Karpas-422 (cell line): ENCODE data around the gene EIF4B. TPM values are rescaled to one million over a fixed set of nuclear protein-coding genes. Genes with fewer than 3 reads are reported as not detected.

Experiments
- DNase-seq: peaks from one replicate; pipeline ENCODE4 v3.0.0-alpha.2; 2015
- H2AFZ ChIP-seq: fragments of 200-600 bp; sonication (generic); 2 replicates; pipeline ENCODE4 v1.6.1; 2014; ENCODE audit warnings: antibody characterized with exemption, low read length, mixed read lengths
- H3K27ac ChIP-seq: fragments of 200-600 bp; sonication (generic); 2 replicates; pipeline ENCODE4 v1.5.1; 2014; ENCODE audit warnings: mild to moderate bottlenecking, low read length, moderate library complexity
- H3K27me3 ChIP-seq: fragments of 200-600 bp; sonication (generic); 2 replicates; pipeline ENCODE4 v1.6.1; 2014; ENCODE audit warnings: low read length, mixed read lengths
- H3K36me3 ChIP-seq: fragments of 200-600 bp; sonication (generic); 2 replicates; pipeline ENCODE4 v1.6.1; 2014; ENCODE audit warnings: low read length, mixed read lengths; ENCODE audit not compliant: insufficient read depth
- H3K4me1 ChIP-seq: fragments of 200-600 bp; sonication (generic); 2 replicates; pipeline ENCODE4 v1.6.1; 2014; ENCODE audit warnings: mild to moderate bottlenecking, low read length, mixed read lengths
- H3K4me2 ChIP-seq: fragments of 200-600 bp; sonication (generic); 2 replicates; pipeline ENCODE4 v1.6.1; 2014; ENCODE audit warnings: low read length, low read depth, mild to moderate bottlenecking; ENCODE audit not compliant: poor library complexity, severe bottlenecking
- H3K4me3 ChIP-seq: fragments of 200-600 bp; sonication (generic); 2 replicates; pipeline ENCODE4 v1.5.1; 2014; ENCODE audit warnings: mild to moderate bottlenecking, antibody characterized with exemption, low read length, mixed read lengths
- H3K79me2 ChIP-seq: fragments of 200-600 bp; sonication (generic); 2 replicates; pipeline ENCODE4 v1.6.1; 2014; ENCODE audit warnings: mild to moderate bottlenecking, low read length, mixed read lengths
- H3K9ac ChIP-seq: fragments of 200-600 bp; sonication (generic); 2 replicates; pipeline ENCODE4 v1.6.0; 2014; ENCODE audit warnings: low read length
- H3K9me2 ChIP-seq: fragments of 200-600 bp; sonication (generic), shearing (Covaris generic); replicated peaks from 2 replicates; pipeline ENCODE4 v1.6.0; 2014; ENCODE audit warnings: mild to moderate bottlenecking, low read length, moderate library complexity; ENCODE audit not compliant: insufficient read depth
- H3K9me3 ChIP-seq: fragments of 300-700, 200-600 bp; sonication (generic); 2 replicates; pipeline ENCODE4 v1.6.1; 2014; ENCODE audit warnings: low read length, mixed read lengths
- H4K20me1 ChIP-seq: fragments of 200-600 bp; sonication (generic); 2 replicates; pipeline ENCODE4 v1.6.1; 2014; ENCODE audit warnings: mild to moderate bottlenecking, antibody characterized with exemption, low read length, low read depth; ENCODE audit not compliant: insufficient read depth
- total RNA-seq: library from RNA; depleted of rRNA; stranded (reverse); fragments of >200 nt; shearing (Covaris generic); gene quantifications from 2 replicates; pipeline ENCODE4 v1.2.3, GENCODE V29; 2014; ENCODE audit warnings: low replicate concordance

EIF4B gene
- total RNA-seq, 1 experiment from 2014 or later, result 549 TPM

DNA sequence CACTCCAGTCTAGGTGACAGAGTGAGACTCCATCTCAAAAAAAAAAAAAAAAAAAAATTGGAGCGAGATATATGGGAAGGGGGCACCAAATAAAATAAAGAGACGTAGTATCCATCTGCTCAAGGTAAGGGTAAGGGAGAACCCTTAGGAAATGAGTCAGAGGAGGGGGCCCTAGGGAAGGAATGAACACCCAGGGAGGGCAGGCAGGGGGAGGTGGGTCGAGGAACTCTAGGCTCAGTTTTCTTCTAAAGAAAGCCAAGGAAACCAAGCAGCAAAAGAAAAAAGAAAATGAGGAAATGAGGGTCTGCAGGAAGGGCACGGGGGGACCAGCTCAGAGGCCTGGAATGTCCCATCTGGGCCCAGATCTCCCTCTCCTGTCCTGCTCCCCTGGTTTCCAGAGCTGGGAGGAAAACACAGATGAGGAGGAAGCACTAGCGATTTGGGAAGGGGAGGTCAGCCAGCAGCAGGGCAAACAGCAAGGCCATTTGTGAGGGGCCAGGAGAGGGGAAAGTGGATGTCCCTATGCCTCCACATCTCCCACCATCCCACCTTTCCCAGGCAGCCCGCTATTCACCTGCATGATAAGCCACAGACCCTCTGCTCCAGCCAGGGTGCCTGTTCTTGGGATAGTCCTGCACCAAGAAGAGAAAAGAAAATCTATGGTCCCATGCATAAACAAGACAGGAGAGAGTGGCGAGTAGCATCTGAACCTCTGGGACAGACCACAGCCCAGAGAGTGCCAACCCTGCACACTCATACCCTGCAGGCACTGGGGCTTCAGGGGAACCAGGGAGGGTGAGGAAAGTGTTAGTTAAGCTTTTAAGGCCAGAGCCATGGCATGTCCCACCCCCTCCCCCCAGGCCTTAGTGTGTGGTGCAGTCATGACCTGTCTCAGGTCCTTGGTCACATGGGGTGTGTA is 61.1 kb downstream of the EIF4B start:
- H3K36me3 ChIP-seq, result no peaks in the 10 kb centered on the region
- H4K20me1 ChIP-seq, result no peaks in the 10 kb centered on the region; the same call in 1 of the 2 replicates

DNA sequence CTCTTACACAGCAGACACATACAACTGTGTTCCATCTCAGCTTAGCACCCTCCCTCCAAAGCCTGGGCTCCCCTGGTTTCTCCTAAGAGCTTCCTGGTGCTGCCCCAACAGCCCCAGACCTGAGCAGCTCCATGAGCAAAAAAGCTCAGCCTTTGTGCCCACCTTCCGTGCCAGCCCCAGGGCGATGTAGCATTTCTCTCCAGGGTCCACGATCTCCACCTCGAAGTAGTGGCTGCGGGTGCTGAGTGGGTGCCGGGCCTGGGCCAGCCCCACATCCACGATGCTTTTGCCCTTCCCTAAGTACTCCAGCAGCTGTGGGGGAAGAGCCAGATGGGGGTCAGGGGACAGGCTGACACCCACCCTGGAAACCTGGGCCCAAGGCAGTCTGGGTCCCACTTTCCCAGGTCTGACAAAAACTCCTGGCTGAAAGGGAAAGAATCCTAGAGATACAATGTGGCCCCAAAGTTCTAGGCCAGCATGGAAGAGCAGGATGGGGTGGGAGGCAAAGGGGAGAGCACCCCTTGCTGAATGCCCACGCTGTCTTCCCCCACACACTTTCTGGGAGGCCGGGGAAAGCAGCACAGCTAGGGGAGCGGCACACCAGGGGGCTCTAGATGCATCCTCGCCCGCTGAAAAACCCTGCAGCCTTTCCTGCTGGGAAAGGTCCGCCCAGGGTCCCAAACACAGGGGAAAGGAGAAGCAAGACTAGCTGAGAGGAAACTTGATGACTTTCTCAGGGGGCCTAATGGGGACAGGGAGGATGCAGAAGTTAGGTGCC is 61.9 kb downstream of the EIF4B start:
- Histone ChIP-seq H3K9me3 (no peaks in the 10 kb centered on the region), H3K36me3 (no peaks in the 10 kb centered on the region), H4K20me1 (no peaks in the 10 kb centered on the region; the same call in 1 of the 2 replicates), H3K9me2 (no peaks in the 10 kb centered on the region), H3K9ac (no peak overlapping the region), H2AFZ (no peak overlapping the region), H3K4me2 (no peak overlapping the region), H3K27ac (no peak overlapping the region), H3K27me3 (no peaks in the 10 kb centered on the region), H3K4me1 (peaks cover 7% of the 10 kb centered on the region), H3K4me3 (no peak overlapping the region), H3K79me2 (no peaks in the 10 kb centered on the region)
- no peak for DNase-seq

More for the DNA sequence above, 61.1 kb downstream of the EIF4B start:
- DNase-seq, result no peak
- Histone ChIP-seq H3K4me1 (peaks cover 7% of the 10 kb centered on the region), H3K79me2 (no peaks in the 10 kb centered on the region), H3K27ac (no peak overlapping the region), H3K9ac (no peak overlapping the region), H3K9me3 (no peaks in the 10 kb centered on the region), H3K9me2 (no peaks in the 10 kb centered on the region), H3K27me3 (no peaks in the 10 kb centered on the region), H3K4me3 (no peak overlapping the region), H3K4me2 (no peak overlapping the region), H2AFZ (no peak overlapping the region)

DNA sequence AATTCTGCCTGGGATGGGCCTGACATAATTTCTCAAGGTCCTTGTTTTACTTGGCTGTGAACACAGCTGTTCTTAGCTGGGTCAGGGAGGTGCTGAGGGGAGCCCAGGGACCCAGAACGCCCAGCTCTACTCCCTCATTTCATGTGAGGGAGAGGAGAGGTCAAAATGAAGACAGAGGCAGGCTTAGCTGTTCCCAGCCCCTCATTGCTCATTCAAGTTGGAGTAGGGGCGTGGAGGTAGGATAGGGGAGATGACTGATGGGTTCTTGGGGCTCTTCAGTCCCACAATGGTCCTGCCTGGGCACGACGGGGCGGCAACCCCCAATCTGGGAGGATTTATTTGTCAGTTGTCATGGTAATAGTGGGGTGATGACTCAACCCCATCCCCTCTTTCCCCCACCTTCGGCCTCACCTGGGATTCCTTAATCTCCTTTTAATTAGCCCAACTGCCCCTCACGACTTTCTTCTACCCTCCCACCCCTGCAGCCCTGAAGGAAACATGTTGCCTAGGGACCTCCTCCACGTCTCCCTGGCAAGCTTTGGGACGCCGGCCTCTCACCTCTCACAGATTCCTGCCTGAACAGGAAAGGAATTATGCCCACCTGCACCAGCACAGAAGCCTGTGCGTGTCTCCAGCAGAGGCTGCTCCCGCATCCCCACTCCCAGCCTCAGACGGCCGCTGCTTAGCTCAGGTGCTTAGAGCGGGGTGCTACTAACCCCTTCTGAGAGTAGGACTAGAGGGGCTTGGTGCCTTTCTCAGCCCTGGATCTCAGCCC is 62.7 kb downstream of the EIF4B start:
- Histone ChIP-seq H2AFZ (no peak overlapping the region), H3K4me2 (no peak overlapping the region), H3K27ac (no peak overlapping the region), H3K27me3 (no peaks in the 10 kb centered on the region), H3K79me2 (no peaks in the 10 kb centered on the region), H3K9me2 (no peaks in the 10 kb centered on the region), H3K36me3 (no peaks in the 10 kb centered on the region), H4K20me1 (no peaks in the 10 kb centered on the region; the same call in 1 of the 2 replicates), H3K9ac (no peak overlapping the region), H3K4me3 (no peak overlapping the region), H3K9me3 (no peaks in the 10 kb centered on the region), H3K4me1 (peaks cover 4% of the 10 kb centered on the region)
- DNase-seq, result no peak

DNA sequence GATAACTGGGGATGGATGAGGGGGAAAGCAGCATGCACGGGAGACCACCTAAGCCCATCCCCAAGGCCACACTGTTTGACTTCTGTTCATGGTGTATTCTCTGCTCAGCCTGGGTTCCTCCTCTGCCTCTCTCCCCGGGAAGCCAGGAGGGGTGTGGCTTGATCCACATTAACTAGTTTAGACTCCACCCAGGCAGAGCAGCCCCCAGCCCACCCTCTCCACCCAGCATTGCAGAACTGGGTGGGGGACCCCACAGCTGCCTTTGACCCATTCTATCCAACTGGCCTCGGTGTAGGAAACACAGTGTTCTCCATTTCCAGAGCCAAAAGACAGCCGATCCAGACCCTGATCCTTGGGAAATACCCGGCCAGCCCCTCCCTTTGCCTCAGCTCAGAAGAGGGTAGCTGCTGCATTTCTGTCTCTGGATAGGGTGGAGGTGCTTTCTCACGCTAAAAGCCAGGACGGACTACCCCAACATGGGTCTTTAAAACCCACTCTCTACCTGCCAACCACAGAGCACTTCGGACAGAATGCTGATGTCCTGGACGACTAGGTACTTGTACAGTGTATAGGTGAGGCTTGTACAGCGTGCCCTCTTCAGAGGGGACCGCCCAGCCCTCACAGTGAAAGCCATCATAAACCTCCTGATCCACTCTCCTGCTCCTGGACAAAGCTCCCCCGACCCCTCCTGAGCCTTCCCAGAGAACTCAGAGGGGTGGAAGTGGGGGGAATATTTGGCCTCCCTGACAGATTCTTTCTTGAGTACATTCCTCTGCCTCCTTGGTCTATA is 63.6 kb downstream of the EIF4B start:
- no peak overlapping the region for H3K4me3 ChIP-seq
- no peaks in the 10 kb centered on the region for H3K9me2 ChIP-seq
- DNase-seq, result no peak
- no peaks in the 10 kb centered on the region for H3K79me2 ChIP-seq
- no peak overlapping the region for H2AFZ ChIP-seq
- no peaks in the 10 kb centered on the region for H3K4me1 ChIP-seq
- H3K4me2 ChIP-seq, result no peak overlapping the region
- no peaks in the 10 kb centered on the region for H3K9me3 ChIP-seq
- no peak overlapping the region for H3K9ac ChIP-seq
- H3K27ac ChIP-seq, result no peak overlapping the region
- H3K36me3 ChIP-seq, result no peaks in the 10 kb centered on the region
- H4K20me1 ChIP-seq, result no peaks in the 10 kb centered on the region; the same call in 1 of the 2 replicates
- no peaks in the 10 kb centered on the region for H3K27me3 ChIP-seq

DNA sequence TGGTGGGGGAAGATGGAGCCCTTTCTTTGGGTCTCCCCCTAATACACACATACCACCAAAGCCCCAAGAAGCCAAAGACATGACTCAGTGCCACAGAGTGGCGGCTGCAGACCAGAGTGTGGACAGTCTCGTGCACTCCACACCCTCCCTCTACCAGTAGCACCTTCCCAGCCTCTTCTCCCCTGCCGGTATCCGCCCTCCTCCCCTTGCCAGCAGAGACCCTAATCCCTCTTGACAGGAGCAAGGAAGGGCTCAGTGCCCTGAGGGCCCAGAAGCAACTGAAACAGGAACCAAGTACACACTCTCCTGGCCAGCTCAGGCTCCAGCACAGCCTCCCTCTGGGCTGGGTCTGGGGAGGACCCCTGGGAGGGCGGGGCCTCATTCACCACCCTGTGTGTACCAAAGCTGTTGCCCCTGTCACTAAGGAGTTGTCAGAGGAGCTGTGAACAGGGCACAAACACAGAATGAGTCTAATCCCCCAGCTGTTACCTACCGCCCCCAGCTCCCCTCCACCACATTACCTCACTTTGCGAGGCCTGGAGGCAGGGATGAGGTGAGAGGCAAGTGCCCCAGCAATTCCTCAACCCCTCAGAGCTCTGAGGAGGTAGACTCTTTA is 64.7 kb downstream of the EIF4B start:
- no peaks in the 10 kb centered on the region for H4K20me1 ChIP-seq
- no peaks in the 10 kb centered on the region for H3K36me3 ChIP-seq
- DNase-seq, result no peak
- no peak overlapping the region for H2AFZ ChIP-seq
- no peaks in the 10 kb centered on the region for H3K27me3 ChIP-seq
- no peaks in the 10 kb centered on the region for H3K9me2 ChIP-seq
- H3K9ac ChIP-seq, result no peak overlapping the region
- no peak overlapping the region for H3K4me3 ChIP-seq
- no peak overlapping the region for H3K27ac ChIP-seq
- no peak overlapping the region for H3K4me2 ChIP-seq
- H3K79me2 ChIP-seq, result no peaks in the 10 kb centered on the region
- no peaks in the 10 kb centered on the region for H3K9me3 ChIP-seq
- H3K4me1 ChIP-seq, result no peaks in the 10 kb centered on the region

DNA sequence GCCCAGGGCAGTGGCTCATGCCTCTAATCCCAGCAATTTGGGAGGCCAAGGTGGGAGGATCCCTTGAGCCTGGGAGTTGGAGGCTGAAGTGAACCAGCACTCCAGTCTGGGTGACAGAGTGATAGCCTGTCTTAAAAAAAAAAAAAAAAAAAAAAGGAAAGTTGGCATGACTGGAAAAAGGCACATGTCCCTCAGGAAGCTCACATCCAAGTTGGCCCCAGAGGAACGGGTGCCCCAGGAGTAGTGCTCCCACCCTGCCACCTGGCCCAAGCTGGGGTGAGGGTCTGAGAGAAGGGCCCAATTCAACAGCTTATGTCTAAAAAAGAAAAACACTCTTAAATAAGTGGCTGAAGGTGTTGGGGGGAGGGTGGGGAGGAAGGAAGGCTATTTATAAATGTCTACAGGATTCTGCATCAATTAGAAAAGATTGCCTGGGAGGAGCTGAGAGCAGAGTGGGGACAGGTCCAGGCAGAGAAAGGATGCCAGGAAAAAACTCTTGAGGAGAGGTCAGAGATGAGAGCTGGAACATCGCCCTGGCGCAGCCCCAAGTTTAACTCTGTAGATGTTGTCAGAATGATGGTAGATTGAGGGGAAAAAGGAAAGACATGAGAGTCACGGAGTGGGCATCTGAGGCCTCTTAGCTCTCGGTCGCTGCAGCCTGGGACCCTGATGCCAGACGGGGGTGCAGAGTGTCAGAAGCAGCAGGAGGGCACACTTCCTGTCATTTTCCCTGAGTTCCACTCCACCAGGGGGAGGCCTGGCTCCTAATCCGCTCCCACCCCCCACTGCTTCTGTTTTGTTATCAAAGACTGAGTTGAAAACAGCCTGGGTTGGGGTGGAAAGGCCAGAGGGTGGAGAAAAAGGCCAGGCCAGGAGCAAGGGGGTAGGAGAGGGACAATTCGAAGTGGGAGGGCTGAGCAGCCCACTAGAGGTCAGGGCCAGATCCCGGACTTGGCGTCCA is 65.6 kb downstream of the EIF4B start:
- no peaks in the 10 kb centered on the region for H4K20me1 ChIP-seq
- no peaks in the 10 kb centered on the region for H3K27me3 ChIP-seq
- no peak overlapping the region for H3K27ac ChIP-seq
- H3K9ac ChIP-seq, result no peak overlapping the region
- no peak overlapping the region for H2AFZ ChIP-seq
- H3K4me1 ChIP-seq, result no peaks in the 10 kb centered on the region
- H3K36me3 ChIP-seq, result no peaks in the 10 kb centered on the region
- H3K4me3 ChIP-seq, result no peak overlapping the region
- no peaks in the 10 kb centered on the region for H3K9me3 ChIP-seq
- no peak overlapping the region for H3K4me2 ChIP-seq
- no peak for DNase-seq
- no peaks in the 10 kb centered on the region for H3K79me2 ChIP-seq
- no peaks in the 10 kb centered on the region for H3K9me2 ChIP-seq
